Activated CD8-positive, alpha-beta T cell treated with anti-CD3 and anti-CD28 coated beads for 36 hours (primary cell): ENCODE data around the gene YPEL2. TPM values are rescaled to one million over a fixed set of nuclear protein-coding genes. Genes with fewer than 3 reads are reported as not detected.

ENCODE experiments used
- ATAC-seq: fragments of 200-7000 bp; cut with Tn5 transposase; one replicate; pipeline ENCODE4 v1.10.0; 2021; ENCODE audit warnings: mild to moderate bottlenecking, moderate library complexity
- CTCF ChIA-PET: fragments of 350-600 bp; sonication (Branson Sonifier 250); formaldehyde crosslinking; loops from one replicate; lab custom pipeline; 2021; ENCODE audit warnings: antibody characterized with exemption; lab: Charles Lee
- POLR2A ChIA-PET: fragments of 350-600 bp; sonication (Branson Sonifier 250); formaldehyde crosslinking; loops from one replicate; lab custom pipeline; 2021; ENCODE audit warnings: antibody characterized with exemption; lab: Charles Lee
- DNase-seq: peaks from one replicate; pipeline ENCODE4 v3.0.0-alpha.2; 2020
- H3K27ac Mint-ChIP-seq: one replicate; pipeline ENCODE4 v1.8.0; 2021; ENCODE audit warnings: mild to moderate bottlenecking, mixed read lengths
- H3K27me3 Mint-ChIP-seq: one replicate; pipeline ENCODE4 v1.8.0; 2021; ENCODE audit warnings: mixed read lengths
- H3K36me3 Mint-ChIP-seq: one replicate; pipeline ENCODE4 v1.8.0; 2021; ENCODE audit warnings: low read depth, mixed read lengths
- H3K4me1 Mint-ChIP-seq: one replicate; pipeline ENCODE4 v1.8.0; 2021; ENCODE audit warnings: low read depth, mixed read lengths
- H3K4me3 Mint-ChIP-seq: one replicate; pipeline ENCODE4 v1.8.0; 2021; ENCODE audit warnings: mild to moderate bottlenecking, moderate library complexity, mixed read lengths
- H3K9me3 Mint-ChIP-seq: one replicate; pipeline ENCODE4 v1.8.0; 2021; ENCODE audit warnings: mixed read lengths
- CTCF ChIP-seq: fragments of 200-600 bp; IDR thresholded peaks from one replicate; pipeline ENCODE4 v1.8.0; 2022; ENCODE audit warnings: antibody characterized with exemption, mild to moderate bottlenecking
- intact Hi-C: fragments of 100-400 bp; cut with micrococcal nuclease; formaldehyde crosslinking; loops from one replicate; pipeline ENCODE4 v1.10.0; 2022
- total RNA-seq, 2 experiments: library from RNA; stranded (reverse); gene quantifications; one replicate each; pipeline ENCODE4 v1.2.3, GENCODE V29; 2021

Gene YPEL2
- total RNA-seq, 2 experiments from 2014 or later: 4.2 to 4.9 TPM

GRCh38 chr17:59401274-59401673 is 69.8 kb downstream of the YPEL2 start:
- TF ChIP-seq CTCF: no peak
- Mint-ChIP-seq H3K27ac (no peak overlapping the region), H3K9me3 (no peaks in the 10 kb centered on the region), H3K4me3 (no peak overlapping the region), H3K4me1 (peaks cover 2% of the 10 kb centered on the region), H3K36me3 (peaks cover 2% of the 10 kb centered on the region), H3K27me3 (no peaks in the 10 kb centered on the region)
- DNase-seq (no peak), ATAC-seq (no peak)
- ChIA-PET CTCF (interaction anchor here (1.1 to 3.2 kb wide), 3 partner anchors 15 to 91 kb away, joined by 3 to 10 read pairs (median 3); no protein-coding TSS in a partner anchor), POLR2A (interaction anchor here (1.1 kb wide), 1 partner anchor 22 kb away, joined by 3 read pairs; no protein-coding TSS in a partner anchor)
- intact Hi-C loops: no loop called here

DNA sequence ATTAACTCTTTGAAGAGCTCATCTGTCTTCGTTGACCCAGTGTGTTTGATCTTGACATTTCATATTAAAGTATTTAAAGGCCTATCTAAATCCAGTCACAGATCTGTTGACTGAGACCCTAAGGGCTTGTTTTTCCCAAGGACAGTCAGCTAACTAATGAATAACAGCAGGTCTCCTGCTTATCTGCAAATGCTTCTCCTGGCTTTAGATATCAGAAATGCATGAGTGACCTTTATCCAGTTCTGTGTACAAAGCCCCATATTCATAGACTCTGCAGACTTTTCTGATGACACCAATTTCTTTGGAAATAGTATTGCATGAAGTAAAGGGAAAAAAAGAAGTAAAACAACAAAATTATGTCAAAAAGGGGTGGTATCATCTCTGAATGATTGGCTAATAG is 70.3 kb downstream of the YPEL2 start:
- POLR2A ChIA-PET: interaction anchor here (1.1 kb wide), 1 partner anchor 22 kb away, joined by 3 read pairs; no protein-coding TSS in a partner anchor
- CTCF ChIA-PET: interaction anchor here (1.2 to 3.2 kb wide), 4 partner anchors 14 to 91 kb away, joined by 3 to 10 read pairs (median 5); no protein-coding TSS in a partner anchor
- Mint-ChIP-seq H3K4me3 (no peak overlapping the region), H3K27ac (no peak overlapping the region), H3K36me3 (peaks cover under 1% of the 10 kb centered on the region), H3K4me1 (peaks cover 2% of the 10 kb centered on the region), H3K9me3 (no peaks in the 10 kb centered on the region), H3K27me3 (no peaks in the 10 kb centered on the region)
- ATAC-seq: no peak
- TF ChIP-seq CTCF: no peak
- intact Hi-C loops: no loop called here
- DNase-seq: no peak

DNA sequence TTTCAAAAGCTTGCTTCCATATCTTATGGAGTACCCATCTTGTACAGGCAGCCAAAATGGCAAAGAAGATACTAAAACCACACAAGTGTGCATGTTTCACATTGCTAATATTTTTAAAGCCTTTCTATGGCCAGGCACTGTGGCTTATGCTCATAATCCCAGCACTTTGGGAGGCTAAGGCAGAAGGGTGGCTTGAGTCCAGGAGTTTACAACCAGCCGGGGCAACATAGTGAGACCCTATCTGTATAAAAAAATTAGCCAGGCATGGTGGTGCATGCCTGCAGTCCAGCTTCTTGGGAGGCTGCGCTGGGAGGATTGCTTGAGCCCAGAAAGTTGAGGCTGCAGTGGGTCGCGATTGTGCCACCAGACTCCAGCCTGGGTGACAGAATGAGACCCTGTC is 71.3 kb downstream of the YPEL2 start:
- POLR2A ChIA-PET: no interaction called here
- ATAC-seq: no peak
- DNase-seq: no peak
- TF ChIP-seq CTCF: no peak
- Mint-ChIP-seq H3K4me1 (peaks cover 2% of the 10 kb centered on the region), H3K27ac (no peak overlapping the region), H3K27me3 (no peaks in the 10 kb centered on the region), H3K4me3 (no peak overlapping the region), H3K36me3 (peaks cover 1% of the 10 kb centered on the region), H3K9me3 (no peaks in the 10 kb centered on the region)
- intact Hi-C loops: no loop called here
- CTCF ChIA-PET: interaction anchor here (1.6 to 3.2 kb wide), 3 partner anchors 17 to 92 kb away, joined by 4 to 10 read pairs (median 6); no protein-coding TSS in a partner anchor

- ATAC-seq: no peak
- CTCF ChIA-PET: interaction anchor here (0.6 to 1.7 kb wide), 4 partner anchors 51 to 89 kb away, joined by 3 to 5 read pairs (median 4); no protein-coding TSS in a partner anchor
- Mint-ChIP-seq H3K4me3 (no peak overlapping the region), H3K9me3 (no peaks in the 10 kb centered on the region), H3K27me3 (no peaks in the 10 kb centered on the region), H3K36me3 (peaks cover 1% of the 10 kb centered on the region), H3K4me1 (peaks cover 2% of the 10 kb centered on the region), H3K27ac (no peak overlapping the region)
- no peak for DNase-seq
- POLR2A ChIA-PET: no interaction called here
- TF ChIP-seq CTCF: no peak
- intact Hi-C loops: no loop called here
Observed at GRCh38 chr17:59404471-59404870, 73.0 kb downstream of the YPEL2 start.

GRCh38 chr17:59405944-59406705 is 74.7 kb downstream of the YPEL2 start:
- no peak for DNase-seq
- Mint-ChIP-seq H3K36me3 (peaks cover 1% of the 10 kb centered on the region), H3K9me3 (no peaks in the 10 kb centered on the region), H3K27ac (no peak overlapping the region), H3K4me1 (no peaks in the 10 kb centered on the region), H3K27me3 (no peaks in the 10 kb centered on the region), H3K4me3 (no peak overlapping the region)
- ChIA-PET CTCF (interaction anchor here (1.1 to 1.7 kb wide), 2 partner anchors 21 to 77 kb away, joined by 4 to 5 read pairs; no protein-coding TSS in a partner anchor), POLR2A (interaction anchor here (0.7 to 1.3 kb wide), 3 partner anchors 9 to 27 kb away, joined by 3 read pairs; no protein-coding TSS in a partner anchor)
- intact Hi-C loops: no loop called here
- no peak for ATAC-seq
- TF ChIP-seq CTCF: no peak
